ENCODE results near the gene SASS6.

SASS6 gene, protein sequence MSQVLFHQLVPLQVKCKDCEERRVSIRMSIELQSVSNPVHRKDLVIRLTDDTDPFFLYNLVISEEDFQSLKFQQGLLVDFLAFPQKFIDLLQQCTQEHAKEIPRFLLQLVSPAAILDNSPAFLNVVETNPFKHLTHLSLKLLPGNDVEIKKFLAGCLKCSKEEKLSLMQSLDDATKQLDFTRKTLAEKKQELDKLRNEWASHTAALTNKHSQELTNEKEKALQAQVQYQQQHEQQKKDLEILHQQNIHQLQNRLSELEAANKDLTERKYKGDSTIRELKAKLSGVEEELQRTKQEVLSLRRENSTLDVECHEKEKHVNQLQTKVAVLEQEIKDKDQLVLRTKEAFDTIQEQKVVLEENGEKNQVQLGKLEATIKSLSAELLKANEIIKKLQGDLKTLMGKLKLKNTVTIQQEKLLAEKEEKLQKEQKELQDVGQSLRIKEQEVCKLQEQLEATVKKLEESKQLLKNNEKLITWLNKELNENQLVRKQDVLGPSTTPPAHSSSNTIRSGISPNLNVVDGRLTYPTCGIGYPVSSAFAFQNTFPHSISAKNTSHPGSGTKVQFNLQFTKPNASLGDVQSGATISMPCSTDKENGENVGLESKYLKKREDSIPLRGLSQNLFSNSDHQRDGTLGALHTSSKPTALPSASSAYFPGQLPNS

DNA sequence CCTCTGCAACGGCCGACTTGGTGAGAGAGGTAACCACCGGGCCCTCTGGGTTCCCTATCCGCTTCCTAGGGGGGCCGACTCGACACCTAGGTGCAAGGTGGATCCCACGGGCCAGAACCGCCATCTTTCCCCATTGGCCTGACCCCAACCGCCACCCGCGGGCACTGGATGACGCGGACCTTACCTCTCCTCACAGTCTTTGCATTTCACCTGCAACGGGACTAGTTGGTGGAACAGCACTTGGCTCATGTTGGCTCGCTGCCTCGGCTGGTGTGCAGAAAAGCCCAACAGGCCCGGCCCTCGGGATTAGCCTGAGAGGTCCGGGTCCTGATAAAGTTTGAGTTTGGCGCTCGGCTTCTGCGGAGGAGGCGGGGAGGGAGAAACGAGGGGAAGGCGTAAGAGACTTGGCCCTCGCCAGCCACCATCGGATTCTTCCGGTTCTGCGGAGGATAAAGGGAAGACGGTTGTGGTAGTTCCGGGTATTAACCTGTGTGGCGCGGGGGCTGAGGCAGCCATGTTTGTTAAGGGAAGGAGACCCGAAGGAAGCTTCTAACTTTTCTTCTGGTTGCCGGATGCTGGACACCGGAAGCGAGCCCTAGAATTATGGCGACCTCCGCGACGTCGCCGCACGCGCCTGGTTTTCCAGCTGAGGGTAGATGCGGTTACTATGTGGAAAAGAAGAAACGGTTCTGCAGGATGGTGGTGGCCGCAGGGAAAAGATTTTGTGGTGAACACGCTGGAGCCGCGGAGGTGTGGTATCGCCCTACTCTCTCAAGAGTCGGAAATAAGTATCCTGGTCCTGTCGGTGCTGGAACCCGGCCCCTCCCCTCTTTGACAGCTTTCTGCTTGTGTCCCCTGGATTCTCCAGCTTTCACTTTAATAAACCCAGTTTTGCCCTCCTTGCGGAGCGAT is at the start of gene SASS6, which contains the start of gene TRMT13:
Gene SASS6 (minus strand): TSS at position 365 of the 912 bp plus-strand sequence. CDS start 116 bp downstream, at position 249.
Gene TRMT13 (plus strand): TSS at position 598 of the 912 bp plus-strand sequence. CDS start 6 bp downstream, at position 604.
- DNase-seq: peak; percentile 98

DNA sequence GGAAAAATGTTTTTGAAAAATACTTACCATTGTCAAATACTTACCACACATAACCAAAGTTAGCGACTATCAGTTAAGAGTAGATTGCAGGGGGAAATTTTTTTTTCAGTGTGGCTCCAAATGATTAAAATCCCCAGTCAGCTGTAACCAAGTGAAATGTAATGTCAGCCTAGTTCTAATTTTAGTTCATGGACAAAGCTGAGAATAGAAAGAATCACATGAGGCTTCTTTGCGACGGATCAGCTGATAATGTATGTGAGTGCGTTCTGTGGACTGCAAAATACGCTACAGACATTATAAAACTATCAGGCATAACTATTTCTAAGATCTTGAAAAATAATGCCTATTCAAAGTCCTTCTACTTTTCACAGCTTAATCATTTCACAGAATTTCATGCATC is 45.4 kb upstream of the SASS6 start, which contains the start of gene LRRC39:
Gene LRRC39 (minus strand): TSS at position 166 of the 400 bp plus-strand sequence. CDS start 9,740 bp downstream, outside the sequence.
- no peak for DNase-seq

DNA sequence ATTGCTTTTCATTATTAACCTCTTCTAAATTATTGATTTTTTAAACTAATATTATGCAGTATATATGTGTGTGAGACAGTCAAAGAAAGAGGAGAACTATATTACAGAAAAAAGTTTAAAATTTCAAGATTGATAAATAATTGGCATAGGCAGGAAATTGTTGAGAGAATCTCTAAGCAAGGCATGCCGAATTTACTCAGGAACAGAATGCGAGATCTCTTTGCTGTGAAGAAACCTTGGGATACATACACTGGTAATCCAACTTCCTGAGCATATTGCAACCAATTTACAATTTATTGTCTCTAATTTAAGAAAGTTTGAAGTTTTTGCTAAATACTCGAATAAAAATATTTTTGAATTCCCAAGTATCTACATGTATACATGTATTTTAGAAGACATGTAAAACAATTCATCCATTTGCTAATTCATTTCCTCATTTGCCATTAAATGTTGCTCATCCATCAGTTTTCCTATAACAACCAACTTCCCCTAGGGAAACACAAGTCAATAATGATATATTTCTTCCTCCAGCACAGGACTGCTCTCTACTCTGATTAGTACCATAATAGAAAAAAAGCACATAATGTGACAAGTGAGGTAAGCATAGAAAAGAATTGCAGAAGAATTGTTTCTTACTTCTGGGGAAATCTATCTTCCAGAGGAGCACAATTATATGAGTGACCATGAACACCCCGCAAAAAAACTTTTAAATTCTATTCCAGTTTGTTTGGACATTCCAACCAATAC is 44.7 kb upstream of the SASS6 start:
- no peak for DNase-seq

DNA sequence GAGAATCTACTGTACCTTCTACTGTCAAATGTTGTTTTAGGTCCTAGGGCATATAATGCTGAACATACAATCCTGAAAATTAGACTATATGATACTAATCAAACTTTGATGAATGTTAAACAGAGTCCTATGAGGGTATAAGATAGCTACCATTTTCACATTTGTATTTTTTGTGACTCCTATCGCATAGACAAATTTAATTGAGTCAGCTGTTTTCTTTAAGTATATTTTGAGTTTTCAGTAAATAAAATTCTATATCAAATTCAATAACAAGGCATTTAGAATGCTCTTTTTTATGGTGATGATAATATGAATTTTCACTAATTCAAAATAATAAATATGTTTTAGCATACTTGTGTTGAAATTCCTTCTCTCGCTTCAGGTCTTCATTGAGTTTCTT is 35.3 kb upstream of the SASS6 start:
- DNase-seq: no peak

DNA sequence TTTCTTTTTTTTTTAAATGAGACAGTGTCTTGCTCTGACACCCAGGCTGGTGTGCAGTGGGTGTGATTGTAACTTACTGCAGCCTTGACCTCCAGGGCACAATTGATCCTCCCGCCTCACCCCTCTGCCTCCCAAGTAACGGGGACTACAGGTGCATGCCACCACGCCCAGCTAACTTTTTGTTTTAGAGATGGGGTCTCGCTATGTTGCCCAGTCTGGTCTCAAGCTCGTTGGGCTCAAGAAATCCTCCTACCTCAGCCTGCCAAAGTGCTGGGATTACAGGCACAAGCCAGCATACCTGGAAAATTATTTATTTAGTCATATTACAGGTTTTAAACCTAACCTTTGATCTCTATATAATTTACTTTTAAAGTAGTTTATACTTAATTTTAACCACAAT is 32.0 kb upstream of the SASS6 start:
- DNase-seq: no peak

DNA sequence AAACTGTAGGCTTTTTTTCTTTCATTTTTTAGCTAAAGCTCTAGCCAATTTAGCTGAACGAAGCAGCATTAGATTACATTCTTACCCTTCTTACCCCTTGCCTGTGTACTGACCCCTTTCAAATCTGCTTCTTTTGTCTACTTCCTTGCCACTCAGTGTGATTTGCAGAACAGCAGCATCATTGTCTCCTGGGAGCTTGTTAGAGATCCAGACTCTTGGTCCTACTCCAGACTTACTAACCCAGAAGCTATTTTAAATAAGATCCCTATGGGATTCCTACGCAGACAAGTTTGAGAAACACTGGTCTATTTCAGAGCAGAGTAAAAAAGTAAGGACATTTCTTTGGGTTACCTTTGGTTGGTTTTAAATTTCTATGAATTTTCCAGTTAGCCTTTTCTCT is 31.5 kb upstream of the SASS6 start:
- DNase-seq: no peak

DNA sequence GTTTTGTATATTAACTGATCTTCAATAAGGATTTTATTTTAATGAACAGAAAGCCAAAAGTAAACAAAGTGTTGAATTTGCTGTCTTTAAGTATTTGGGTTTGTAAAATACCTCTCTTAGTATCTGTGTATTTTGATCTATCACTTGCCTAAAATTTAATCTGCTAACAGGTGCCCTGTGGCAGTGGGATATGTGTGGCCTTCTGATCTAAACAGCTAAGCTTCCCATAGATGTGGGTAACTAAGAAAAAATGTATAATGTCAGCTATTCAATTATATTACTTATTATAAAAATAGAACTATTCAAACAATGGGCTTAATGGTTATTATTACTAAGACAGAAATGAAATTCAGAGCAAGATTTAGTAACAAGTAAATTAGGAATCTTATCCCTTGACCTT is 30.2 kb upstream of the SASS6 start:
- no peak for DNase-seq

DNA sequence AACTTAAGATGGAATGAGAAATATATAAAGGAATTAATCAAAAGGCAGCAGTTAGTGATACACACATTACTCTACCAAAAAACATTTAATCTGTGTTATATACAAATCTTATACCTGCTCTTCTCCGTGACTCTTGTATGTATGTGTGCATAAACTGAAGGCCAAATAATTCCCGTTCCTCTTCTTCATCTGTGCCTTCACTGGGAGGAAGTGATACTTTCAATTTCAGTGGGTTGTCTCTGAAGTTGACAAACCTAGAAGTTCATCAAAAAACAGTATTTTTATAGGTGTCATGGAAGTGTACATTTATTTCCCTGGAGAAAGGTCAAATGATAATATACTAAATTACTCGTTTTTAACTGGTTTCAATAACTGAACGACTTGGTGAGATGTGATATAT is 19.5 kb upstream of the SASS6 start:
- DNase-seq: no peak

DNA sequence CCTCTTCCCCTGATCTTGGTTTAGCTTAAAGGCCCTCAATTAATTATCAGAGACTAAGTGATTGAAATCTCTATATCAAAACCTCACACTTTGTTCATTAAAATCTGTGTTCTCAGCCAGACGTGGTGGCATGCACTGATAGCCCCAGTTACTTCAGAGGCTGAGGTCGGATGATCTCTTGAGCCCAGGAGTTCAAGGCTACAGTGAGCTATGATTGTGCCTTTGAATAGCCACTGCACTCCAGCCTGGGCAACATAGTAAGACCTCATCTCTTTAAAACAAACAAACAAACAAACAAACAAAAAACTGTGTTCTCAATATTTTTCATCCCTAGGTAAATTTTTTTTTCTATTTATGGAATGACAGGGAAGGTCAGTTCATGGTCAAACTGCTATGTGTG is 18.9 kb upstream of the SASS6 start:
- DNase-seq: no peak

DNA sequence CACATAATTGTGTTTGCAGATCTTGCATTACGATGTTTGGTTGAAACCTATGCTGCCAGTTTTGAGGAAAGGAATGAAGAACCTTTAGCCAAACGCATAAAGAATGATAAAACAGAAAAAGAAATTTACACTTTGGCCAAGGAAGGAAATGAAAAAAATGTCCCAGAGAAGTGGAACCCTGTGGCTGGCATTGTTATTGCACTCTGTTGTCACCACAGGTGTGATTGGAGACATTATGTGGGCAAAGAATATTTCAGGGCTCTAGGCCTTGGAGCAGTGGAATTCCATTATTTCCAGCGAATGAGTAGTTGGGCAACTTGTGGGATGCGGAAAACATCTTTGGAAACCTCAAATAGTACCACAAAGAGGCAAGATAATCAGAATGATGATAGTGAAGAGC is 15.1 kb upstream of the SASS6 start:
- DNase-seq: no peak

DNA sequence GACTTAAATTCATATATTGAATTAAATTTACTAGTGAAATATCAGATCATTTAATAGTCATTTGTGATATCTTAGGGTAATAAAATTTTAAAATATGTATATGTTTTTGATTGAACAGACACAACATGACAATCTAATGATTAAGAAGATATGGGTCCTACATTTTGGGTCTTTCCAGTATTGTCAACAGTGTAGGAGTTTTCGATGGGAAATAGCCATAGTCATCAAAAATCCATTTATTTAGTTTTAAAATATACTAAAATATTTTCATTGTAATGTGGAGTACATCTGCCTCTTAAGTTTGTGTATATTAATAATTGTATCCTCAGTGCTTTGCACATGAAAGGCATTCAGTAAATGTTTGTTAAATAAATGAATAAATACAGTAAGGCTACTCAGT is 14.2 kb upstream of the SASS6 start:
- no peak for DNase-seq

DNA sequence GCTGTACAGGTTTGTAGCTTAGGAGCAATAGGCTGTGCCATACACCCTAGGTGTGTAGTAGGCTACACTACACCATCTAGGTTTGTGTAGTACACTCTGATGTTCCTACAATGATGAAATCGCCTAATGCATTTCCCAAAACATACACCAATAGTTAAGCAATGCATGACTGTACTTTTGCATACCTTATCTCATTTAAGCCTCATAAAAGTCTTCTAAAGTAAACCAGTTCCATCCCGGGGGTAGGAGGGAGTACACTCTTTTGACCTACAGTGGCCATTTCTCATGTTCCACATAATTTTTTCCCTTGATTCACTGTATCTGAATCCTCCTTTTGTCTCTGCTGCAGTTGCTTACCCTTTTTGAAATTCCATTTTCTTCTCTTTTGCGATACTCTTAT is 12.4 kb upstream of the SASS6 start:
- DNase-seq: no peak

DNA sequence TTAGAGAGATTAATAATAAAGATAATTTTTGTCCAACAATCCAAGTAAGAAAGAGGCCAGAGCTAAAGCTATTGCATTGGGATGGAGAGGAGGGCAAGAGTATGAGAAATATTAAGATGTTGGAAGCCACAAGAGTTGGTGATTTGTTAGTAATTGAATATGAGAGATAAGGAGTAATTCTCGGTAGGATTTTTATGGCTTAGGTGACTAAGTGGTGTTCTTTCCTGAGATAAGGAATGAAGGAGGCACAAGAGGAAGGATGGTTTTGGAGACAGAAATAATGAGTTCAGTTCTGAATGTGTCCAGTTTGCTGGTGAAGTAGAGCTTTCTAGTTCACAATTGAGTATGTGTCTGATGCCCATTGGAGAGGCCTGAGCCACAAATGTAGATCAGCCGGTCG is 9.6 kb upstream of the SASS6 start:
- no peak for DNase-seq

DNA sequence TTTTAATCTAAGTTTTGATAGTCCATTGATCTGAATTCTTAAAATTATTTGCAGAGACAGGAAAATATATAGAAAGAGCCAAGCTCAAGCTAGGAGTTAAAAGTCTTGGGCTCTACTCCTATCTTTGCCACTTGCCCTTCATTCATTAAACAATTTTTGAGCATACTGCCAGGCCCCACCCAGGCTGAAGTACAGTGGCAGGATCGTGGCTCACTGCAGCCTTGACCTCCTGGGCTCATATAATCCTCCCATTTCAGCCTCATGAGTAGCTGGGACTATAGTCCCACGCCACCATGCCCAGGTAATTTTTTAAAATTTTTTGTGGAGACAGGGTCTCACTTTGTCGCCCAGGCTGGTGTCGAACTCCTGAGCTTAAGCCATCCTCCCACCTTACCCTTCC is 8.5 kb upstream of the SASS6 start:
- no peak for DNase-seq

DNA sequence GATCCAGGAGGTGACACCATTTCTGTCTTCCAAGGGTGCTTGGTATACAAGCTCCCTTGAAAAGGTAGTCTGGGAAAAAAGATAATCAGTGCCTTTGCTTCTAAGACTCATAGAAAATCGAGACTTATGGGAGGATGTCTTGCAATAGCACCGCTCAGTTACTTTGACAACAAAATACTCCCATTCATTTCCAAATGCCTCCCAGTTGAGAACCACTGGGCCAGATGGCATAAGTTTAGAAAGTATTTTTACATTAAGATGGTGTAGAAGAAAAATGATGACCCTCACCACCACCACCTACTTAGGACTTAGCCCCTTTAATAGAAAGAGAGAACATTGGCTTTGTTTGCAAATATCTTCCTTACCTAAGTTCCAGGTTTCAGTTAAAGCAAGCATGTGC is 4.9 kb upstream of the SASS6 start:
- DNase-seq: no peak

DNA sequence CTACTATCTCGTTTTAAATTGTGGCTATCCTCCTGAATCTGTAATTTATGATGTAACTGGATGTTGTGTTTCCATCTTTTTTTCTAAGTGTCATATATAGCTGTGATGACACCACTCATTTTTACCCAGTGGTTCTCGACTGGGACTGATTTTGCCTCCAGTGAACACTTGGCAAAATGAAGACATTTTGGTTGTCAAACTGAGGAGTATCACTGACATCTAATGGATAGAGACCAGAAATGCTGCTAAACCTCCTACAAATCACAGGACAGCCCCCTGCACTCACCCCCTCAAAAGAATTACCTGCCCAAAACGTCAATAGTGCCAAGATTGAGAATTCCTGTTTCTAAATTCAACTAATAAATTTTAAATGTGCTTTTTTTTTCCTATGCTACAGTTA is 2.1 kb upstream of the SASS6 start:
- DNase-seq: no peak

DNA sequence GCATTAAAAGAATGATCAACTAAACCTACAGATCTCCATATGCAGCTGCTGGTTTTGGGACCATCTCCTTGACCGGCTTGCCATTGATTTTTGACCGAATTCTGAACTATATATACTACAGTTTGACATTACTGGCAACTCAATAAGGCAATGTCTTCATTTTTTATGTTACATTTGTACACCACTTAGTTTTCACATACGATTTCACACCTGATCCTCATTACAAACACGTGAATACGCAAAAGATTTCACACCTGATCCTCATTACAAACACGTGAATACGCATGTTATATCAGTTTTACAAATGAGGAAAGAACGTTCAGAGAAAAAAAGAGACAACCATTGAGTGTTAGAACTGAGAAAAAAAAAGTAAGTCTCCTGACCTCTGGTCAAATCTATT is 1.1 kb downstream of the SASS6 start:
- DNase-seq: no peak

DNA sequence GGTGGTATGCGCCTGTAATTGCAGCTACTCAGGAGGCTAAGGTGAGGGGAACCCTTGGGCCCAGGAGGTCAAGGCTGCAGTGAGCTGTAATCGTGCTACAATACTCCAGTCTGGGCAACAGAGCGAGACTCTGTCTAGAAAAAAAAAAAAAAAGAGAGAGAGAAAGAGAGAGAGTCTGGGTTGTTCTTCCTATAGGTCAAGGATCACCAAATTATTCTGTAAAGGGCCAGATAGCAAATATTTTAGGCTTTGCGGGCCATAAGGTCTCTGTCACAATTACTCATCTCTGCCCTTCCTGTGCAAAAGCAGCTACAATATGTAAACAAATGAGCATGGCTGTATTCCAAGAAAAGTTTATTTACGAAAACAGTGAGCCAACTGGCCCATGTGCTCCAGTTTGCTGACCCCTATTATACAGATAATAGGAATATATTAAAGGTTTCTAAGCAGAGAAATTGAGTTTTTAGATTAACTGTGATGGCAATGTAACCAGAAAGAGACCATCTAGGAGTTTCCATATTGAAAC is 2.1 kb downstream of the SASS6 start:
- no peak for DNase-seq

DNA sequence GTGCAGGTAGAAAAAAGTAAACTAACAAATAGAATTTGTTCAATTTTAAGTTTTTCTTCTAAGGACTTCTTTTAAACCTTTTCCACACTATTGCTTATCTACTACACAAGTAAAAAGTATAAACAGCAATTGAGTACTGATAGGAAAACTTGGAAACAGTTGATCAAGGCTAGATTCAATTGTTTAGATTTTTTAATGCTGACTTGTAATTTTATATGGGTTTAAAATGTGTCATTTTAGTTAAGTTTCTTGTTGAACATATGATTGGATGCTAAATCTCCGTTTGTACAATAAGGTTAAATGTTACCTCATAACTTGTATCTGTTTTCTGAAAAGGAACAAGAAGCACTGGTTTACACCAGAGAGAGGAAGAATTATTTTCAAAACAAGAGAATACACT is 5.5 kb downstream of the SASS6 start:
- DNase-seq: no peak

DNA sequence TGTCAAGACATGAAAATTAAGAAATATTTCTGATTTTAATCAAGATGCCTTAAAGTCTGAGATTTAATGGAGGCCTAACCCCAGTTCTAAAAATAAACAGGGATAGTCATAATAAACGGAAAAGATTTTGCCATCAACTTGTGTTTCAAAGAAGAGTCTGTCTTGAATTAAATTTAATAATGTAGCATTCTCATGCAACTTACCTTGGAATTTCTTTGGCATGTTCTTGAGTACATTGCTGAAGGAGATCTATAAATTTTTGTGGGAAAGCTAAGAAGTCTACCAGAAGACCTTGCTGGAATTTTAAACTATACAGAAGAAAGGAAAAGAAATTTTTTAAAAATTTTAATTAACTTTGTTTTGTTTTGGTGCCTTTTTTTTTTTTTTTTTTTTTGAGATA is 10.6 kb downstream of the SASS6 start:
- DNase-seq: no peak

DNA sequence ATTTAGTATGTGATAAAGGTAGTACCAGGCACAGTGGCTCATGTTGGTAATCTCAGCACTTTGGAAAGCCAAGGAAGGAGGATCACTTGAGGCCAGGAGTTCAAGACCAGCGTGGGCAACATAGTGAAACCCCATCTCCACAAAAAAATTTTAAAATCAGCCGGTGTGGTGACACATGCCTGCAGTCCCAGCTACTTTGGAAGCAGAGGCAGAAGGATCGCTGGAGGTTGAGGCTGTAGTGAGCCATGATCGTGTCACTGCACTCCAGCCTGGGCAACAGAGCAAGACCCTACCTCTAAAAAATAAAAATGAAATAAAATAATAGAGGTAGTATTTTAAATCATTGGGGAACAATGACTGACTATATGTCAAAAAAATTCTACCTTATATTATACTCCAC is 17.2 kb downstream of the SASS6 start:
- no peak for DNase-seq

DNA sequence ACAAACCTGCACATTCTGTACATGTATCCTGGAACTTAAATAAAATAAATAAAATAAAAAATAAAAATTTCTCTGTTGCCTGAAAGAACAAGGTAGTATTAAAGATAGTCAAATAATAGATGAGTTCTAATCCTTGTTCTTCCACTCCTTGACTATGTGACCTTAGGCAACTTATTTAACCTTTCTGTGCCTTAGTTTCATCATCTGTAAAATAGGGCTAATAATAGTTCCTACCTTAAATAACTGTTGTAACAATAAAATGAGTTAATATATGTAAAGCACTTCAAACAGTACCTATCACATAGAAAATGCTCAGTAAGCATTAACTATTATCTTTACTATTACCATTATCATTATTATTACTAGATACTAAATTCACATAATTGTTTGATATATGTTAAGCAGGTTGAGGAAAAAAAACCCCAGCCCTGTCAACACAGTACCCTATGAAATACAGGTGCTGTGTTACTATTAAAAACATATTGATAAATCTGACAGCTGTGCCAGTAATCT is 23.1 kb downstream of the SASS6 start:
- no peak for DNase-seq
